Measurements from ENCODE around the gene TRIP4.

The TRIP4 gene

GRCh38 chr15:64447536-64448315, 60.1 kb downstream of the TRIP4 start:
- DNase-seq = no peak

GRCh38 chr15:64452988-64453688, 65.5 kb downstream of the TRIP4 start:
- peak; percentile 18 for DNase-seq

- no peak for DNase-seq
Measured at GRCh38 chr15:64453689-64454037, 66.0 kb downstream of the TRIP4 start.

GRCh38 chr15:64454282-64454681, 66.6 kb downstream of the TRIP4 start:
- no peak for DNase-seq

- no peak for DNase-seq
Measured at GRCh38 chr15:64455961-64456371, 68.3 kb downstream of the TRIP4 start.

GRCh38 chr15:64456634-64457108, 69.0 kb downstream of the TRIP4 start:
- DNase-seq = no peak

GRCh38 chr15:64459066-64459781, 71.6 kb downstream of the TRIP4 start:
- DNase-seq = no peak

GRCh38 chr15:64460206-64460723, 72.6 kb downstream of the TRIP4 start, which contains the start of gene ZNF609:
Gene ZNF609, plus strand, starts transcription at chr15:64460578. Its CDS starts 38,842 bp downstream, at chr15:64499420.
- peak; percentile 54 for DNase-seq

- peak; percentile 12 for DNase-seq
Measured at GRCh38 chr15:64460724-64461720, 73.4 kb downstream of the TRIP4 start.

GRCh38 chr15:64461721-64462162, 74.1 kb downstream of the TRIP4 start:
- DNase-seq = peak; percentile 12

- DNase-seq = no peak
Measured at GRCh38 chr15:64462492-64462891, 74.9 kb downstream of the TRIP4 start.

- DNase-seq = peak; percentile 61
Measured at GRCh38 chr15:64464276-64465005, 76.8 kb downstream of the TRIP4 start.

- no peak for DNase-seq
Measured at GRCh38 chr15:64466408-64467141, 78.9 kb downstream of the TRIP4 start.

GRCh38 chr15:64472161-64472560, 84.5 kb downstream of the TRIP4 start:
- DNase-seq = no peak

- no peak for DNase-seq
Measured at GRCh38 chr15:64474846-64475245, 87.2 kb downstream of the TRIP4 start.

GRCh38 chr15:64476550-64476949, 88.9 kb downstream of the TRIP4 start:
- DNase-seq = no peak

- DNase-seq = no peak
Measured at GRCh38 chr15:64478863-64479262, 91.2 kb downstream of the TRIP4 start.

GRCh38 chr15:64480891-64481290, 93.3 kb downstream of the TRIP4 start:
- no peak for DNase-seq

- DNase-seq = no peak
Measured at GRCh38 chr15:64483749-64484148, 96.1 kb downstream of the TRIP4 start.

GRCh38 chr15:64485796-64486195, 98.2 kb downstream of the TRIP4 start:
- DNase-seq = no peak
